K562 (cell line): ENCODE measurements around the gene HOXD4. TPM values are rescaled to one million over a fixed set of nuclear protein-coding genes. Genes with fewer than 3 reads are reported as not detected.

ENCODE experiments used
- CBX5 ChIP-seq: IDR thresholded peaks from 2 replicates; pipeline ENCODE4 v1.6.1; 2014; ENCODE audit warnings: low read depth, borderline replicate concordance
- CBX8 ChIP-seq: fragments of 200-600 bp; sonication (generic); IDR thresholded peaks from 2 replicates; pipeline ENCODE4 v1.6.1; 2012; ENCODE audit warnings: borderline replicate concordance, mixed run types, low read depth, mild to moderate bottlenecking, moderate library complexity, mixed read lengths, low read length, control low read depth, inconsistent platforms; ENCODE audit not compliant: poor library complexity, severe bottlenecking; ENCODE audit errors: extremely low read depth
- CCNT2 ChIP-seq: IDR thresholded peaks from 2 replicates; pipeline ENCODE4 v1.6.1; 2011; ENCODE audit warnings: borderline replicate concordance, low read depth, mild to moderate bottlenecking, moderate library complexity, mixed read lengths, low read length; ENCODE audit not compliant: insufficient read length; ENCODE audit errors: extremely low read depth
- CXXC5 ChIP-seq: fragments of 250-450 bp; sonication (Bioruptor Pico); IDR thresholded peaks from 2 replicates; pipeline ENCODE4 v1.8.0; 2022; ENCODE audit warnings: inconsistent platforms, mild to moderate bottlenecking, moderate library complexity
- ELF2 ChIP-seq: fragments of 250-450 bp; sonication (Bioruptor Pico); IDR thresholded peaks from 2 replicates; pipeline ENCODE4 v1.5.0; 2021; ENCODE audit warnings: mild to moderate bottlenecking
- ESRRB ChIP-seq: fragments of 250-450 bp; sonication (Bioruptor Pico); IDR thresholded peaks from 2 replicates; pipeline ENCODE4 v1.5.0; 2020; ENCODE audit warnings: mild to moderate bottlenecking, moderate library complexity, borderline replicate concordance
- KAT8 ChIP-seq: fragments of 450-650 bp; IDR thresholded peaks from 2 replicates; pipeline ENCODE4 v1.6.1; 2016; ENCODE audit warnings: low read depth, mild to moderate bottlenecking
- MYC ChIP-seq, 2 experiments: fragments of 250-450 bp in 1 of 2; sonication (Bioruptor Pico) in 1 of 2; IDR thresholded peaks; 2 replicates each; pipeline versions ENCODE4 v1.5.1 to v1.6.1; 2012 to 2021; ENCODE audit warnings: low read depth in 2 of 2, borderline replicate concordance in 1 of 2, improper control_type of control experiment in 1 of 2, low read length in 1 of 2, mild to moderate bottlenecking in 1 of 2, moderate library complexity in 1 of 2
- NFRKB ChIP-seq: fragments of 450-650 bp; IDR thresholded peaks from 2 replicates; pipeline ENCODE4 v1.6.1; 2016; ENCODE audit warnings: low read depth
- RAD21 ChIP-seq, 2 experiments: fragments of 250-450 bp in 1 of 2; fragments of 450-650 bp in 1 of 2; sonication (Bioruptor Pico) in 1 of 2; formaldehyde crosslinking in 1 of 2; IDR thresholded peaks in 1 of 2; conservative IDR thresholded peaks in 1 of 2; 2 replicates each; pipeline versions ENCODE4 v1.4.0 to v1.8.0; 2020 to 2022; ENCODE audit warnings: mild to moderate bottlenecking in 2 of 2, moderate library complexity in 1 of 2
- SRSF1 ChIP-seq: fragments of 200-400 bp; formaldehyde crosslinking; IDR thresholded peaks from 2 replicates; pipeline ENCODE4 v1.6.1; 2017; ENCODE audit warnings: mild to moderate bottlenecking, low read depth, low read length, moderate library complexity
- STAG1 ChIP-seq: sonication (generic); formaldehyde crosslinking; IDR thresholded peaks from 2 replicates; pipeline ENCODE4 v1.5.0; 2020; ENCODE audit warnings: missing genetic modification reagents, borderline replicate concordance
- STAT5B ChIP-seq: fragments of 250-450 bp; sonication (Bioruptor Pico); IDR thresholded peaks from 2 replicates; pipeline ENCODE4 v1.8.0; 2021; ENCODE audit warnings: mild to moderate bottlenecking, inconsistent platforms
- polyA plus RNA-seq, 8 experiments: library from polyadenylated mRNA; depleted of rRNA in 4 of 8; stranded (reverse) in 5 of 8; unstranded in 3 of 8; fragments of >200 nt; fragmentation: Nextera tagmentation in 2 of 8; fragmentation: Illumina TruSeq in 1 of 8; extraction: Ambion mirVana in 2 of 8; extraction: Trizol in 1 of 8; gene quantifications; 2 replicates each; pipeline versions ENCODE4 v1.2.1 to v1.2.3, GENCODE V29; 2011 to 2014; ENCODE audit warnings: inconsistent platforms in 1 of 8, missing spikeins in 1 of 8
- total RNA-seq, 7 experiments: library from RNA; depleted of rRNA in 6 of 7; stranded (reverse); fragments of >200 nt in 6 of 7; fragmentation: Illumina TruSeq in 2 of 7; extraction: Trizol in 2 of 7; gene quantifications; 2 replicates each; pipeline versions ENCODE4 v1.2.1 to v1.2.3, GENCODE V29; 2011 to 2021; ENCODE audit warnings: low replicate concordance in 1 of 7
- TF ChIP-seq, protein P1 (sequence below): fragments of 250-450 bp; sonication (Bioruptor Pico); IDR thresholded peaks from 2 replicates; pipeline ENCODE4 v1.5.0; 2021; ENCODE audit warnings: mild to moderate bottlenecking, moderate library complexity
- TF ChIP-seq, protein P2 (sequence below): fragments of 250-450 bp; sonication (Bioruptor Pico); IDR thresholded peaks from 2 replicates; pipeline ENCODE4 v1.8.0; 2021; ENCODE audit warnings: moderate library complexity, mild to moderate bottlenecking, inconsistent platforms
- TF ChIP-seq, protein P3 (sequence below): fragments of 250-450 bp; sonication (Bioruptor Pico); IDR thresholded peaks from 2 replicates; pipeline ENCODE4 v1.4.0; 2020; ENCODE audit warnings: mild to moderate bottlenecking
- TF ChIP-seq, protein P4 (sequence below): IDR thresholded peaks from 2 replicates; pipeline ENCODE4 v1.6.1; 2014; ENCODE audit warnings: antibody characterized with exemption
- TF ChIP-seq, protein P5 (sequence below): fragments of 450-650 bp; IDR thresholded peaks from 2 replicates; pipeline ENCODE4 v1.6.1; 2017; ENCODE audit warnings: mild to moderate bottlenecking, moderate library complexity

Gene HOXD4
- total and polyA plus RNA-seq, 9 of the 15 experiments (the other 6 are each of a cell fraction or from before 2014, with no cell fraction given), result not detected

DNA sequence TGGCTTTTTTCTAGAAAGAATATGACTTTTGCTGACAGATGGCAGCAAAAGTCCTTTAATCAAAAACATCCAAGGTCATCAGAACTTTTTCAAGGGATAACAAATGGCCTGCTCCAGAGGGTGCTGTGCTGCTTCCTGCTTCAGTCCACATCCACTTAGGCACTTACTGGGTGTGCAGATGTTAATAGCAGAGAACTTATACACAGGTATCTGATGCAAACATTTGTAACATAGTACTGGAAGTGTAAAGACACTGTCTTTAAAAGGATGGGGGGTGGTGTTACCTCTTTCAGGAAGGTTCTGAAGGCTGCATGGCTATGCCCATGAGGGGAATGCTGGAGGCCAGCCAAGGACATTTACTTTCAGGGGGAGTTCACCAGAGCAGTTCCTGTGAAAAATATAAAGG is 16.3 kb upstream of the HOXD4 start (continued):
- TF ChIP-seq, protein P1, sequence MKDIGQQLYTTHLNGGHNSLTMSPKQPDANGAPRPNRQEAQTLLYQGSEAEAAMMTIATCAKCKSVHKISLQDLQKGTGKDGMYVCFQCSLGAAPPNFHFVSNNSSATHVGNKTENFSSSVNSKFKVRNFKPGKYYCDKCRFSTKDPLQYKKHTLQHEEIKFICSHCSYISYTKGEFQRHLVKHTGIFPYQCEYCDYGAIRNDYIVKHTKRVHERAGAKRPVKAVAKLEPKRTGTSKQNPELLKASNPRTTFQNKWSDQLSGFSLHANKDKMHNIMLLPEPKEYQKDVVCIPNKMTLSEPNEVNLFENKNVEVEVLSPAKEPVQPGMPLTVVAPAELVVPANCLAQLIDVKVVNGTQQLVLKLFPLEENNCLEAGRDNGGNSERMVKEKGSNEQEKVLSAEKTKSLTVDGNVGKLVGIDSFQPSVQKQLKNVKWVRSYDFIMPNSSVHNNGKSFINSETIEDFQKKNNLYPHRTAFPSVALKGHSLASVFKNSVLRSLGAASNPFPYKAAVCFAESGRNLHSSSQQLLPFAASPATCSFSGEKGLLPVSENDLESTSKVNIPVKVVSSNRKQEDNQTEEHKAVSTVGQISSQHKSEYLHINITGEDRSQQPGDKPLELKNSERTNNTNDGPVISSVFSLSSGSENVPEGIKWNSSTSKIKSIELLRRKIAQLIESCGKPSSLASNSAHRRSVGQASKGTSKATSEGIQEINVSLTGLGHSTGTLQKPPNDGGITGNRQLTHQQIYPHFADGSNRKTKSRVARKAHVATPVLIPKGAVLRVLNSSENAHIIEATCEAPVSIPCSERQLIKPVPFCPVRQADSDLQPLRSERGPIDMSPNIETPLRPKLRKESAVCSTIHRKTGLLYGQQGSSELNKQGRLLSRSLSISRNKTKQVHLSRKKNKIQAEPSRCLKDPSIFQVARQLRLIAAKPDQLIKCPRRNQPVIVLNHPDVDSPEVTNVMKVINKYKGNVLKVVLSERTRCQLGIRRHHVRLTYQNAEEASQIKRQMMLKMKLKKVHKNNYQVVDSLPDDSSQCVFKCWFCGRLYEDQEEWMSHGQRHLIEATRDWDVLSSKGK, result no peak
- TF ChIP-seq ESRRB (CRISPR knock-in tag) (no peak), KAT8 (no peak), STAG1 (no peak), NFRKB (no peak), CXXC5 (CRISPR knock-in tag) (no peak), CBX8 (no peak), SRSF1 (no peak), CCNT2 (no peak), RAD21 (CRISPR knock-in tag; conservative IDR thresholded peaks at IDR 0.05 in 1 of 2, IDR thresholded peaks at IDR 0.05 in 1 of 2) (peak; percentile 13 to 53; a peak in 2 of 4 replicates), ELF2 (CRISPR knock-in tag) (no peak), CBX5 (no peak), MYC (IDR thresholded peaks at IDR 0.05; ENCODE audit: low read depth, low read length) (no peak), MYC (CRISPR knock-in tag; IDR thresholded peaks at IDR 0.05; ENCODE audit: borderline replicate concordance, low read depth) (no peak), STAT5B (CRISPR knock-in tag) (no peak)
- TF ChIP-seq, protein P2, sequence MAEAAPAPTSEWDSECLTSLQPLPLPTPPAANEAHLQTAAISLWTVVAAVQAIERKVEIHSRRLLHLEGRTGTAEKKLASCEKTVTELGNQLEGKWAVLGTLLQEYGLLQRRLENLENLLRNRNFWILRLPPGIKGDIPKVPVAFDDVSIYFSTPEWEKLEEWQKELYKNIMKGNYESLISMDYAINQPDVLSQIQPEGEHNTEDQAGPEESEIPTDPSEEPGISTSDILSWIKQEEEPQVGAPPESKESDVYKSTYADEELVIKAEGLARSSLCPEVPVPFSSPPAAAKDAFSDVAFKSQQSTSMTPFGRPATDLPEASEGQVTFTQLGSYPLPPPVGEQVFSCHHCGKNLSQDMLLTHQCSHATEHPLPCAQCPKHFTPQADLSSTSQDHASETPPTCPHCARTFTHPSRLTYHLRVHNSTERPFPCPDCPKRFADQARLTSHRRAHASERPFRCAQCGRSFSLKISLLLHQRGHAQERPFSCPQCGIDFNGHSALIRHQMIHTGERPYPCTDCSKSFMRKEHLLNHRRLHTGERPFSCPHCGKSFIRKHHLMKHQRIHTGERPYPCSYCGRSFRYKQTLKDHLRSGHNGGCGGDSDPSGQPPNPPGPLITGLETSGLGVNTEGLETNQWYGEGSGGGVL, result no peak
- TF ChIP-seq, protein P3, sequence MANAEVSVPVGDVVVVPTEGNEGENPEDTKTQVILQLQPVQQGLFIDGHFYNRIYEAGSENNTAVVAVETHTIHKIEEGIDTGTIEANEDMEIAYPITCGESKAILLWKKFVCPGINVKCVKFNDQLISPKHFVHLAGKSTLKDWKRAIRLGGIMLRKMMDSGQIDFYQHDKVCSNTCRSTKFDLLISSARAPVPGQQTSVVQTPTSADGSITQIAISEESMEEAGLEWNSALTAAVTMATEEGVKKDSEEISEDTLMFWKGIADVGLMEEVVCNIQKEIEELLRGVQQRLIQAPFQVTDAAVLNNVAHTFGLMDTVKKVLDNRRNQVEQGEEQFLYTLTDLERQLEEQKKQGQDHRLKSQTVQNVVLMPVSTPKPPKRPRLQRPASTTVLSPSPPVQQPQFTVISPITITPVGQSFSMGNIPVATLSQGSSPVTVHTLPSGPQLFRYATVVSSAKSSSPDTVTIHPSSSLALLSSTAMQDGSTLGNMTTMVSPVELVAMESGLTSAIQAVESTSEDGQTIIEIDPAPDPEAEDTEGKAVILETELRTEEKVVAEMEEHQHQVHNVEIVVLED (CRISPR knock-in tag), result no peak
- TF ChIP-seq, protein P4, sequence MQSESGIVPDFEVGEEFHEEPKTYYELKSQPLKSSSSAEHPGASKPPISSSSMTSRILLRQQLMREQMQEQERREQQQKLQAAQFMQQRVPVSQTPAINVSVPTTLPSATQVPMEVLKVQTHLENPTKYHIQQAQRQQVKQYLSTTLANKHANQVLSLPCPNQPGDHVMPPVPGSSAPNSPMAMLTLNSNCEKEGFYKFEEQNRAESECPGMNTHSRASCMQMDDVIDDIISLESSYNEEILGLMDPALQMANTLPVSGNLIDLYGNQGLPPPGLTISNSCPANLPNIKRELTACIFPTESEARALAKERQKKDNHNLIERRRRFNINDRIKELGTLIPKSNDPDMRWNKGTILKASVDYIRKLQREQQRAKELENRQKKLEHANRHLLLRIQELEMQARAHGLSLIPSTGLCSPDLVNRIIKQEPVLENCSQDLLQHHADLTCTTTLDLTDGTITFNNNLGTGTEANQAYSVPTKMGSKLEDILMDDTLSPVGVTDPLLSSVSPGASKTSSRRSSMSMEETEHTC, result no peak
- TF ChIP-seq, protein P5, sequence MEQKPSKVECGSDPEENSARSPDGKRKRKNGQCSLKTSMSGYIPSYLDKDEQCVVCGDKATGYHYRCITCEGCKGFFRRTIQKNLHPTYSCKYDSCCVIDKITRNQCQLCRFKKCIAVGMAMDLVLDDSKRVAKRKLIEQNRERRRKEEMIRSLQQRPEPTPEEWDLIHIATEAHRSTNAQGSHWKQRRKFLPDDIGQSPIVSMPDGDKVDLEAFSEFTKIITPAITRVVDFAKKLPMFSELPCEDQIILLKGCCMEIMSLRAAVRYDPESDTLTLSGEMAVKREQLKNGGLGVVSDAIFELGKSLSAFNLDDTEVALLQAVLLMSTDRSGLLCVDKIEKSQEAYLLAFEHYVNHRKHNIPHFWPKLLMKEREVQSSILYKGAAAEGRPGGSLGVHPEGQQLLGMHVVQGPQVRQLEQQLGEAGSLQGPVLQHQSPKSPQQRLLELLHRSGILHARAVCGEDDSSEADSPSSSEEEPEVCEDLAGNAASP, result no peak
